Erythroblast (primary cell): Measurements from ENCODE around the gene ADD1.

ENCODE experiments used
- GATA1 ChIP-seq: IDR thresholded peaks from 2 replicates; pipeline ENCODE4 v1.6.1; 2011; ENCODE audit warnings: low read depth, mild to moderate bottlenecking, control low read depth, low read length, moderate library complexity
- POLR2A ChIP-seq: IDR thresholded peaks from 2 replicates; pipeline ENCODE4 v1.6.1; 2011; ENCODE audit warnings: mild to moderate bottlenecking, low read length

DNA sequence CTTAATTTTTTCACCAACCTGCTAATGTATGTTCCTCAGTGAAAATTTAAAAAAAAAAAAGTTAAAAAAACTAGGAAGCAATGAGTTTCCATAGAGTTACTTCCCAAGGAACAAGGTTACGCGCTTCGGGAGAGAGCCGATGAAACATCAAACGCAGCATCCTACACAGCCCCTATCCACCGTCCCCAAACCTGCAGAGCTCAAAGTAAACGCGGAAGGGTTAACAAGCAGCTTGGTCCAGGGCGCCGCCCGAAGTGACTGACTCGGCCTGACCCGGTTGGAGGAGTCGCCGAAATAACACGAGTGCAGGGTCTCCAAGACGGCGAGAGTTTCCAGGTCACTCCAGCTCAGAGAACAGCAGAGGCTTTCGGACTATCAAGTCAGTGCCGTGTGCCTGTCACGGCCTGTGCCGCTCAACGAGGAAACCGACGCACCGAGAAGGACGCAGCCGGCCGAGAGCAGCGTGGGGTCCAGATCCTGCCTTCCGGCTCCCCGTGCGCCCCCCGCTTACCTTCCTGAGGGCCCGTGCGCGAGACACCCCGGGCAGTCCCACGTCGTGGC is 119.0 kb downstream of the ADD1 start:
- TF ChIP-seq POLR2A (no peak), GATA1 (no peak)
